ENCODE data around the gene SCP2D1. TPM values are rescaled to one million over a fixed set of nuclear protein-coding genes. Genes with fewer than 3 reads are reported as not detected.

Gene SCP2D1
- polyA plus RNA-seq, 3 donors = not detected

GRCh38 chr20:18849131-18849530, 35.5 kb downstream of the SCP2D1 start:
- H3K36me3 ChIP-seq (replicated peaks in 1 of 2; ENCODE audit: control insufficient read depth in 1 of 2, insufficient read depth in 2 of 2, low read length in 2 of 2) = no peaks in the 10 kb centered on the region
- H3K4me1 Mint-ChIP-seq = no peaks in the 10 kb centered on the region
- H3K4me3 ChIP-seq (replicated peaks in 1 of 3; ENCODE audit: low read depth in 2 of 3, low read length in 3 of 3) = no peak overlapping the region
- no peak for DNase-seq
- no peak overlapping the region for H3K4me2 ChIP-seq (replicated peaks; ENCODE audit: extremely low read depth, low read length, poor library complexity, severe bottlenecking)
- intact Hi-C loops (cut with micrococcal nuclease) = no loop called here
- H3K9me3 Mint-ChIP-seq = peaks cover 0 to 10% (median 0%) of the 10 kb centered on the region in 7 donors
- H3K4me1 ChIP-seq (ENCODE audit: control insufficient read depth in 1 of 2, insufficient read depth in 2 of 2, low read length in 2 of 2) = no peaks in the 10 kb centered on the region
- H3K27me3 Mint-ChIP-seq (ENCODE audit: low read depth in 3 of 3) = peaks cover 4 to 8% (median 6%) of the 10 kb centered on the region in 3 donors
- H4K20me1 ChIP-seq (ENCODE audit: insufficient read depth, low read length) = no peaks in the 10 kb centered on the region
- H3K27ac Mint-ChIP-seq = no peak overlapping the region
- no peak overlapping the region for H2AFZ ChIP-seq (ENCODE audit: insufficient read depth, low read depth, low read length, poor library complexity, severe bottlenecking)
- H3K36me3 Mint-ChIP-seq = no peaks in the 10 kb centered on the region
- no peaks in the 10 kb centered on the region for H3K79me2 ChIP-seq (ENCODE audit: insufficient read depth, low read length)
- no peaks in the 10 kb centered on the region for H3K27me3 ChIP-seq (ENCODE audit: control insufficient read depth in 2 of 2, insufficient read depth in 2 of 2, low read length in 2 of 2)
- H3K9ac ChIP-seq (ENCODE audit: insufficient read depth, low read length, poor library complexity, severe bottlenecking) = no peak overlapping the region
- H3K27ac ChIP-seq (ENCODE audit: low read depth in 1 of 2, low read length in 2 of 2) = no peak overlapping the region
- H3K9me3 ChIP-seq (replicated peaks in 1 of 2; ENCODE audit: control insufficient read depth in 1 of 2, insufficient read depth in 1 of 2, low read length in 2 of 2) = no peaks in the 10 kb centered on the region
- H3K4me3 Mint-ChIP-seq = no peak overlapping the region
- TF ChIP-seq CTCF (IDR thresholded peaks at IDR 0.05) = no peak
- WGBS (ENCODE audit: insufficient coverage) = 92% methylated on average over 2 of the region's 3 CpGs

- DNase-seq = no peak
- Histone ChIP-seq H3K36me3 (replicated peaks in 1 of 2; ENCODE audit: control insufficient read depth in 1 of 2, insufficient read depth in 2 of 2, low read length in 2 of 2) (no peaks in the 10 kb centered on the region), H3K27ac (ENCODE audit: low read depth in 1 of 2, low read length in 2 of 2) (no peak overlapping the region), H3K9me3 (replicated peaks in 1 of 2; ENCODE audit: control insufficient read depth in 1 of 2, insufficient read depth in 1 of 2, low read length in 2 of 2) (peaks cover 0 to 2% of the 10 kb centered on the region in 2 donors), H3K4me3 (replicated peaks in 1 of 3; ENCODE audit: low read depth in 2 of 3, low read length in 3 of 3) (no peak overlapping the region), H4K20me1 (ENCODE audit: insufficient read depth, low read length) (no peaks in the 10 kb centered on the region), H3K4me2 (replicated peaks; ENCODE audit: extremely low read depth, low read length, poor library complexity, severe bottlenecking) (no peak overlapping the region), H3K79me2 (ENCODE audit: insufficient read depth, low read length) (no peaks in the 10 kb centered on the region), H3K9ac (ENCODE audit: insufficient read depth, low read length, poor library complexity, severe bottlenecking) (no peak overlapping the region), H2AFZ (ENCODE audit: insufficient read depth, low read depth, low read length, poor library complexity, severe bottlenecking) (no peak overlapping the region), H3K4me1 (ENCODE audit: control insufficient read depth in 1 of 2, insufficient read depth in 2 of 2, low read length in 2 of 2) (no peaks in the 10 kb centered on the region), H3K27me3 (ENCODE audit: control insufficient read depth in 2 of 2, insufficient read depth in 2 of 2, low read length in 2 of 2) (no peaks in the 10 kb centered on the region)
- H3K27me3 Mint-ChIP-seq (ENCODE audit: low read depth in 3 of 3) = peaks cover 2 to 8% (median 3%) of the 10 kb centered on the region in 3 donors
- intact Hi-C loops (cut with micrococcal nuclease) = no loop called here
- no peaks in the 10 kb centered on the region for H3K36me3 Mint-ChIP-seq
- H3K4me1 Mint-ChIP-seq = peaks cover 9% of the 10 kb centered on the region
- no peak overlapping the region for H3K27ac Mint-ChIP-seq
- peaks cover 0 to 15% (median 2%) of the 10 kb centered on the region in 7 donors for H3K9me3 Mint-ChIP-seq
- H3K4me3 Mint-ChIP-seq = no peak overlapping the region
- TF ChIP-seq CTCF (IDR thresholded peaks at IDR 0.05) = no peak
Measured at GRCh38 chr20:18851629-18852028, 38.0 kb downstream of the SCP2D1 start.

Data from CD14-positive monocyte (primary cell).